Cerebellar cortex (tissue), 1 donor: Measurements from ENCODE around the gene WWP2.
"Not testable (repeated sequence)": the region's sequence is repeated elsewhere in the genome, so short reads cannot be mapped to it uniquely, and the experiment has no call there.

Source experiments
- DNase-seq: peaks from one replicate; pipeline ENCODE4 v3.0.0-alpha.2; 2015; ENCODE audit warnings: low spot score

Gene WWP2

DNA sequence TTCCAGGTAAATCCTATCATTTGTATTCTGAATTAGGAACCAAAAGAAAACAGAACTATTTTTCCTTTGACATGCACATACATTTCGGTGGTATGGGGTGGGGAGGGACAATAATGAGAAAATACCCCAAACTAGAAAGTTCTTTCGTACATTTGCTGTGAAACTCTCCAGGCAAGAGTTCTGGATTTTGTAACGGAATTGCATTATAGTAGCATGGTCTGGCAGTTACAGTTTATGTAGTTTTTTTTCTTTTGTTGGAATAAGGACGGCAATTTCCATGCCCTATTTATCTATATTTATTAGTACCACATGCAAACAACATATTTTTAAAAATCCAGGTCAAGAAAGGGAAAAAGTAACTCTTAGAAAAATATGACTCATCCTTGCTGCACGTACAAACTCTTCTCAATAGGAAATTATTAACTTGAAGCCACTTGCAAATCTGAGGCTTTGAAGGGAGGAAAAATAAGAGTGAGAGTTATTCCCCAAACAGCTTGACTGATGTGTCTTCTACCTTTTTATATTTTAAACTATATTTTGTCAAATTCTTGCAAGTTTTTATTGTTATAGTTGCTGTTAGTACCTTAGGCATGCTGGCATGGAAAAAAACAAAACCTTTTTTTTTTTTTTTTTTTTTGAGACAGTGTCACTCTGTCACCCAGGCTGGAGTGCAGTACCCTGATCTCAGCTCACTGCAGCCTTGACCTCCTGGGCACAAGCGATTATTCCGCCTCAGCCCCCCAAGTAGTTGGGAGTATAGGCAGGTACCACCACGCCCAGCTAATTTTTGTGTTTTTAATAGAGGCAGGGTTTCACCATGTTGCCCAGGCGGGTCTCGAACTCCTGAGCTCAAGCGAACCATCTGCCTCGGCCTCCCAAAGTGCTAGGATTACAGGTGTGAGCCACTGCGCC is 69.3 kb downstream of the WWP2 start:
- no peak for DNase-seq

DNA sequence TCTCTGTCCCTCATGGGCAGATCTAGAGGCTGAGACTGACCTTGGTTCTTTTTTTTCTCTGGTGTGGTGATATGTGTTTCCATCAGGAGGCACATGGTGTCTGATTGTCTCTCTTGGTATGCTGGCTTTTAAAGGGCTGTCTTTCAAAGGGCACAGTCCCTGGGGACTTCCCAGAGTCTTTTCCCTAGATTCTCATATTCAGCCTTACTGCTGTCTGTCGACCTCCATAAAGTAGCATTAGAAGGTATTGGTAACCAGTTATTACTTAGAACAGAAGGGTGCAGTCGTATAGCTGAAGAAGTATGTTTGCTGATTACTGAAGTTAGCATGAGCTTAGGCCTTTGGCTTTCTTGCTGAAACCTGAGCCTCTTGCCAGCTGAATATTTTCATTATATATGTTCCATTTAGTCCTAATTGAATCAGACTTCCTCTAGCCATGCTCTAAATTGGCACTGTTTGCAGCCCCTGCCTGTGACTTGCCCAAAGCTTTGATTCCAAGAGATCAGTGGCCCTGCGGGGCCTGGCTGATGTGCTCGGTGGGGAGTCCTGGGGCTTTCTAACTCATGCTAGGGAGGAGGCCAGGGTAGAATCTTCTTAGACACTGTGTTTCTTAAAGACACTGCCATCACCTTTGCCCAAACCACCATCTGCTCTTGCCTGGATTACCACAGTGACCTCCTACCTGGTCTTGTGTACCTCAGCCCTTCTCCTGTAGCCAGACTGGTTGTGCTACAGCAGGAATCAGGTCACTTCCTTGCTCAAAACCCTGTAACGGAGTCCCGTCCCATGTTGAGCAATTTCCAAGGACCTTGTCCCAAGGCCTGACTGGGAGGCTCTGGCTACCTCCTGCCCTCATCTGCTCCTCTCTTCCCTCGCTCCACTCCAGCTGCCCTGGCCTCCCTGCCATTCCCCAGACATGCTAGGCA is 71.5 kb downstream of the WWP2 start:
- DNase-seq = peak; percentile 89

- DNase-seq = no peak
Observed at GRCh38 chr16:69834807-69835466, 72.8 kb downstream of the WWP2 start.

GRCh38 chr16:69836257-69836656 is 74.1 kb downstream of the WWP2 start:
- no peak for DNase-seq

GRCh38 chr16:69837380-69837779 is 75.2 kb downstream of the WWP2 start:
- DNase-seq = no peak

- no peak for DNase-seq
Observed at GRCh38 chr16:69838489-69838888, 76.4 kb downstream of the WWP2 start.

DNA sequence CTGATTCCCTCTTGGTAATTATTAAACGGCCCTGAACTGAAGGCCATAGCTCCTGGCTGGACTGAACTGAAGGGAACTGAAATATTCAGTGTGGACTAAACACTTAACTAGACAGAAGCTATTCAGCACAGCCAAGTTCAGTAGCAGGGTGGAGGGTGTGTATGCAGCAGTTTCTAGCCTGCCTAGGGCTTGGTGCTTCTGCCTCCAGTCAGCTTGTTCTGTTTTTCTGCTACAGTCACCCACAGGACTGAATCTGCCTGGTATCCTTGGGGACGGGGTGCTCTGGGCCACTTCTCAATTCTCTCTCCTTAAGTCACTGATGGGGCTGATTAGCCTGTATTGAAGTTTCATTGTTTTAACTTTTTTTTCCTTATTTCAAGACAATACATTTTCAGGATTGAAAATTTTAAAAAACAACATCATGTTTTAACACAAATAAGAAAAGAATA is 77.1 kb downstream of the WWP2 start:
- peak; percentile 23 for DNase-seq

DNA sequence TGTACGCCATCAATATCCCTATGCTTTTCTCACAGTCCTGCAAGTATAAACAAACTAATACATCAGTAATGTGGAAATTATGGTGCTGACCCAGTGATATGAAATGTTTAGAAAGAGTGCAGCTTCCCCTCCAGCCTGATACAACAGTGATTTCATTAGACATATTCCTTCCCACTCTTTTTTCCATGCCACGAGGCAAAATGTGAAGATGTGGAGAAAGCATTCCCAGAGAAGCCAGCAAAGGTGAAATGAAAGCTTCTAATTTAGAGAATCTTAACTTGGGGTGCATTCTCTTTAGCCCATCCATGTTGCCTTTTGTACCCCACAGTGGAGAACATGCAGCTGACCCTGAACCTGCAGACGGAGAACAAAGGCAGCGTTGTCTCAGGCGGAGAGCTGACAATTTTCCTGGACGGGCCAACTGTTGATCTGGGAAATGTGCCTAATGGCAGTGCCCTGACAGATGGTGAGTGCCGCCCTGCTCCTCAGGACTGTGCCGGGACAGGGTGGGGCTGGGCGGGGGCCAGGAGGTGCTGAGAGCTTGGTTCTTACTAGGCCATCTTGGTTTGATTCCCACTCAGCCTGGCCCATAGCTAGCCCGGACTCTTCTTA is 77.8 kb downstream of the WWP2 start:
- peak; percentile 94 for DNase-seq

DNA sequence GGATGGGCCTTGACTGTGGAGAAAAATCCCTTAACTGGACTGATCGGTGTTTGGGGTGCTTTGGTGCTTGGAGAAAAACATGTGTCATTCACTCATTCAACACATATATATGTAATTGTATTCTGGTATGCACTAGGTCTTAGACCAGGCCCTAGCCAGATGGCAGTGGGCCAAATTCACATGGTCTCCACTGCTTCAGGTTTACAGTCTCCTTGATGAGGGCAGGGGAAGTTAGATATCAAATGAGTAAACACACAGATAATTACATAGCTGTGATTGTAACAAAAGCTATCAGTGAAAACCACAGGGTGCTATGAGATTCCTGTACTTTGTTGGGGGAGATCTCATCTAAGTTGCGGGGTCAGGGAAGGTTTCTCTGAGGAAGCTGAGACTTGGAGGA is 78.8 kb downstream of the WWP2 start:
- DNase-seq = no peak

DNA sequence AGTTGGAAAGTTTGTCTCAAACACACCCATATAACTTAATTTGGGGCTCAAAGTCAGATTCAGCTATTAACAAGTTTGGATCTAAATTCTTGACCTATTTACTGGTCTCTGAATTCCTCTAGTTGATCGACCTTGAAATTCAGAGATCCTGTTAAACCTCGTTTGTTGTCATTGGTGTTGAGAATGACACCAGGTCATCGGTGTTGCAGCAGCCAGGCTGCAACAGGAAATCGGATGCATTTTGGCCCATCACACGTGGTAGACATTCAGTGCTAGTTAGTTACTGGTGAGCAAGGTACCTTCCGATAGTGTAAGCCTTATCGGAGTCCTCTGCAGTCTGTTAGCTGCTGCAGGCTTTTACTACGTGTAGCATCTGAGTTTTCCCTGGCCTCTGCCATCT is 82.3 kb downstream of the WWP2 start:
- no peak for DNase-seq

DNA sequence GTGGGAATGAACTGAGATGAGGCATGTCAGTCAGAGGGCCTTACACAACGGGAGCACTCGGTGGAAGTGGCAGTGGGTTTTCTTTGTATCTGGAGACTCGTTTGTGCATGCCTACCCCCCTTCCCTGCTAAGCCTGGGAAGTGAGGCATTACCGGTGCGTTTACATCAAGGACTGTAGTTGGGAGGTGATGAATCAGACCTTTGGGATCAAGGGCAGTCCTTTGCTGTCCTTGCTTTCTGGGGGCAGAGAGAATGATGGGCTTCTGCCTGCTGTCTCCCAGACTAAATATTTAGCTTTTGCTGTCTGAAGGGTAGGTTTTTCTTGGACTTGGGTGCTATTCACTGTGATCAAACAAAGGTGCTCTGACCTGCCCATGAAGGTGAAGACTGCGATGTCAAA is 83.0 kb downstream of the WWP2 start:
- no peak for DNase-seq

DNA sequence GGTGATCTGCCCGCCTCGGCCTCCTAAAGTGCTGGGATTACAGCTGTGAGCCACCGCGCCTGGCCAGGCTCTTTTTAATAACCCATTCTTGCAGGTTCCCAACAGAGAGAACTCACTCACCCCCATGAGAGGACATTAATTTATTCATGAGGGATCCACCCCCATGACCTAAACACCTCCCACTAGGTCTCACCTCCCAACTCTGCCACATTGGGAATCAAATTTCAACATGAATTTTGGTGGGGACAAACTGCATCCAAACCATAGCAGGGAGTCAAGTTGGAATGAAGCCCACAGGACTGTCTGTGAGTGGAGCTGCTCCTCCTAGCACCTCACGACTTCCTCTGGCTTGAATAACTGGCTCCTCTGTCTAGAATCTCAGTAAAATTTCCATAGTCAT is 85.5 kb downstream of the WWP2 start:
- peak; percentile 30 for DNase-seq

DNA sequence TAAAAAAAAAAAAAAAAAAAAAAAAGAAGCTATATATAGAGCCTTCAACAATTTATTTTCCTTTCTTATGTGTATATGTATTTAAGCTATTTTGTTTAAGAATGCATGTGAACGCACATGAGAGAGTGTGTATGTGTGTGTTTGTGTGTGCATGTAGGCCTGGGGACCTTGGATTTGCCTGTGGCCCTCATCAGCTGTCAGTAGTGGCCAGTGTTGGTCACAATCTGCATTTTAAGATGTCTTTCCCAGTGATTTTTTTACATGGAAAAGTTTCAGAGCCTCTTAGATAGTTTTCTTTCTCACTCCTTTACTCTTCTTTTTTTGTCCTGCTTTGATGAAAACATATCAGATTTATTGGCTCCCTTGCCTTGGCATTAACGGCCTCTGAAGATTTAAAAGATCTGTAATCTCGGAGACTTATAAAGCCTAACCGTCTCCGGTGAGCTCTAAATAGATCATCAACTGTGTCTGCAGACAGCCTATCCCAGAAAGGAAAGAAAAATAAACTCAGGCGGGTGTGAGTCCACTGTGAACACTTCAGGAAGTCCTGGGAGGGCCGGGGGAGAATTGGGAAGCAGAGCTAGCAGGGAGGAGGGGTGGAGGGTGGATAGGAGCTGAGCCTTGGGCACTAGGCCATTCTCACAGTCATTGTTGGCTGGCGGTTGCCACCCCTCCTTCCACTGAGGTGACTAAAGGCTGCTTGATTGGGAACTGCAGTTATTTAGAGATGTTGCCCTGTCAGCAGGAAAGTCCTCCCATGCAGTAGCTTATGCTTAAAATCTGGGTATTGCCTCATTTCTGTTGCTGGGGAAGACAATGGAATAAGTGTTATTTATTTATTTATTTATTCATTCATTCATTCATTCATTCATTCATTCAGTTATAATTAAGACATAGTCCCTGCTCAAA is 86.8 kb downstream of the WWP2 start:
- peak; percentile 86 for DNase-seq

DNA sequence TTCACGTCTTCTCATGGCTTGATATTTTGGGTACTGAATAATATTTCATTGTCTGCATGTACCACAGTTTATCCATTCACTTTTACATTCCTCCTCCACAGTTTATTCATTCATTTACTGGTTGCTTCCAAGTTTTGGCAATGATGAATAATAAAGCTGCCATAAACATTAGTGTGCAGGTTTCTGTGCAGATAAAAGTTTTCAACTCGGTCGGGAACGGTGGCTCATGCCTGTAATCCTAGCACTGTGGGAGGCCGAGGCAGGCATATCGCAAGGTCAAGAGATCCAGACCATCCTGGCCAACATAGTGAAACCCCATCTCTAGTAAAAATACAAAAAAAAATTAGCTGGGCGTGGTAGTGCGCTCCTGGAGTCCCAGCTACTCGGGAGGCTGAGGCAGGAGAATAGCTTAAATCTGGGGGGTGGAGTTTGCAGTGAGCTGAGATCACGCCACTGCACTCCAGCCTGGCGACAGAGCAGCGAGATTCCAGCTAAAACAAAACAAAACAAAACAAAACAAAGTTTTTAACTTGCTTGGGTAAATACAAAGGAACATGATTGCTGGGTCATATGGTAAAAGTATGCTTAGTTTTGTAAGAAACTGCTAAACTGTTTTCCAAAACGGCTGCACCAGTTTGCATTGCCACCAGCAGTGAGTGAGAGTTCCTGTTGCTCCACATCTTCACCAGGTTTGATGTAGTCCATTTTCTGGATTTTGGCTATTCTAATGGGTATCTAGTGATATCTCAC is 89.5 kb downstream of the WWP2 start:
- no peak for DNase-seq

- DNase-seq = no peak
Observed at GRCh38 chr16:69852815-69853214, 90.7 kb downstream of the WWP2 start.

DNA sequence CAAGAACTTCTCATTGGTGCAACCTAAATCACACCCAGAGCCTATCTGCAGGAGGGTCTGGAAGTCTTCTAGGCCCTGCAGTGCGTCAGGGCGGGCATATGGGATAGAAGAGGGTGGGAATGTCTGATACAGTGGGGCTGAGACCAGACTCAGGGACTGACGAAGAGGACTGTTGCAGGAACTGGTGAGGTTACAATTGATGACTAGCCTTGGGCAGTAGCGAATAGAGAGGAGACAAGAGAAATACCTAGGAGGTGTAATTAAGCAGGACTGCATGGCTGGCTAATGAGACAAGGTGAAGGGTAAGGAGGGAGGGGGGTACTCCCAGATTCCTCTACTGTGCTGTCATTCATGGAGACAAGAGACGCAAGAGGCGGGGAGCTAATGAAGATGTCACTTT is 91.3 kb downstream of the WWP2 start:
- no peak for DNase-seq

DNA sequence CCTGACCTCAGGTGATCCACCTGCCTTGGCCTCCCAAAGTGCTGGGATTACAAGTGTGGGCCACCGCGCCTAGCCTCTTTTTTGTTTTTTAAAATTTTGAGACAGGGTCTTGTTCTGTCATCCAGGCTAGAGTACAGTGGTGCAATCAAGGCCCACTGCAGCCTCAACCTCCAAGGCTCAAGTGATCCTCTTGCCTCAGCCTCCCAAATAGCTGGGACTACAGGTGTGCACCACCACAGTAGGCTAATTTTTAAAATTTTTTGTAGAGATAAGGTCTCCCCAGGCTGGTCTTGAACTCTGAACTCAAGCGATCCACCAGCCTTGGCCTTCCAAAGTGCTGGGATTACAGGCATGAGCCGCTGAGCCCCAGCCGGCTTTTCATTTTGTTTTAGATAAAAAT is 92.6 kb downstream of the WWP2 start:
- DNase-seq = not testable (repeated sequence)

GRCh38 chr16:69855592-69855991 is 93.5 kb downstream of the WWP2 start:
- DNase-seq = no peak

DNA sequence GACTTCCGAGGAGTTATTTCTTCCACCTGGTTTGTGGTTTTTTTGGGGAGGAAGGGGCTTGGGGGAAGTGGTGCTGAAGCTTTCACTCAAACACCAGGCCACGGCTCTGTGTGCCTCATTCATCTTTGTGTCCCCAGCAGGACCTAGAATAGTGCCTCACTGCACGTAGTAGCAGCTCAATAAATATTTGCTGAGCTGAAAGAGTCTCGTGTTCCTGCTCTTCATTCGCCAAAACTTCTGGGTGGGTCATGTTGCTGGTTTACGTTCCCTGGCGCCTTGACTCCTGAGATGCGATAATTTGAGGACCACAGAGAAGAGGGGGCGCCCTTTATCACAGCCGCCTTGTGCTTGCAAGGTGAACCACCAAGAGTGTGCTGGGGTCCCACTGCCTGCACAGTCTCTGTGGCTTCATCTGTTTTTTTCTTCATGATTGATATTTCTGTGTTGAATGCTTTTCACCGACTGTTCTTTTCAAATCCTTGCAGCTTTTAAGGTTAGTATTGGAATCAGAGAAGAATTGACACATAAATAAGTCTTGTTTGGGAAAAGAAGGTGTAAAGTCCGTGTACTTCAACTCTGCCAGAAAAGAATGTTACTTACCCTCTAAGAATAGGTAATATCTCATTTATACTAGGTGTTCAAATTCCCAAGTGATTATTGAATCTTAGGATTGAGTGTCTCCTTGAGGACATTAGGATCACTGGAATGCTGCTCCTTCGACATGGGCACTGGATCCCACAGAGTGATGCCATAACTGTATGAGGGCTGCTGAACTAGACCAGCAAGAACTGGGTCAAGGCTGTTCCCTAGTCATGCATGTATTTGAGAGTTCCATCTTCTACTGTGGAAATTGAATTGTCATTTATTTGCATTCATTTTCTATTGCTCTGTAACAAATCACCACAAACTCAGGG is 96.3 kb downstream of the WWP2 start:
- DNase-seq = peak; percentile 23
